Epithelial cell of proximal tubule (primary cell): ENCODE data around the gene ZBTB37. TPM values are rescaled to one million over a fixed set of nuclear protein-coding genes. Genes with fewer than 3 reads are reported as not detected.
"Not testable (repeated sequence)": the region's sequence is repeated elsewhere in the genome, so short reads cannot be mapped to it uniquely, and the experiment has no call there.

Experiments
- DNase-seq: peaks from one replicate; pipeline ENCODE4 v3.0.0-alpha.2; 2011; ENCODE audit warnings: low read depth
- H3K4me3 ChIP-seq: 2 replicates; pipeline ENCODE4 v1.5.1; 2011; ENCODE audit warnings: low read depth, mild to moderate bottlenecking, low read length
- CTCF ChIP-seq: conservative IDR thresholded peaks from 2 replicates; pipeline ENCODE4 v1.5.1; 2012; ENCODE audit warnings: low read depth, mild to moderate bottlenecking, low read length
- total RNA-seq: library from RNA; depleted of rRNA; stranded (reverse); fragments of >200 nt; gene quantifications from 2 replicates; pipeline ENCODE4 v1.2.3, GENCODE V29; 2015

Gene ZBTB37
- total RNA-seq, 1 donor from 2014 or later = 2.2 TPM

GRCh38 chr1:173871500-173871899 lies 3.3 kb downstream of the ZBTB37 start:
- no peak overlapping the region for H3K4me3 ChIP-seq
- no peak for DNase-seq
- no peak for TF ChIP-seq CTCF

GRCh38 chr1:173876732-173877131 lies 8.6 kb downstream of the ZBTB37 start:
- TF ChIP-seq CTCF = no peak
- no peak overlapping the region for H3K4me3 ChIP-seq
- no peak for DNase-seq

- no peak for DNase-seq
- no peak for TF ChIP-seq CTCF
- H3K4me3 ChIP-seq = no peak overlapping the region
These were observed 10.1 kb downstream of the ZBTB37 start for GRCh38 chr1:173878251-173878650.

DNA sequence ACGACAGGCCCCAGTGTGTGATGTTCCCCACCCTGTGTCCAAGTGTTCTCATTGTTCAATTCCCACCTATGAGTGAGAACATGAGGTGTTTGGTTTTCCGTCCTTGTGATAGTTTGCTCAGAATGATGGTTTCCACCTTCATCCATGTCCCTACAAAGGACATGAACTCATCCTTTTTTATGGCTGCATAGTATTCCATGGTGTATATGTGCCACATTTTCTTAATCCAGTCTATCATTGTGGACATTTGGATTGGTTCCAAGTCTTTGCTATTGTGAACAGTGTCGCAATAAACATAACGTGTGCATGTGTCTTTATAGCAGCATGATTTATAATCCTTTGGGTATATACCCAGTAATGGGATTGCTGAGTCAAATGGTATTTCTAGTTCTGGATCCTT lies 12.9 kb downstream of the ZBTB37 start:
- DNase-seq, H3K4me3 ChIP-seq: not testable (repeated sequence)

- TF ChIP-seq CTCF = no peak
- DNase-seq = no peak
- no peak overlapping the region for H3K4me3 ChIP-seq
These were observed 16.5 kb downstream of the ZBTB37 start for GRCh38 chr1:173884701-173885100.

GRCh38 chr1:173886746-173887611 lies 18.8 kb downstream of the ZBTB37 start:
- no peak overlapping the region for H3K4me3 ChIP-seq
- TF ChIP-seq CTCF = no peak
- no peak for DNase-seq

DNA sequence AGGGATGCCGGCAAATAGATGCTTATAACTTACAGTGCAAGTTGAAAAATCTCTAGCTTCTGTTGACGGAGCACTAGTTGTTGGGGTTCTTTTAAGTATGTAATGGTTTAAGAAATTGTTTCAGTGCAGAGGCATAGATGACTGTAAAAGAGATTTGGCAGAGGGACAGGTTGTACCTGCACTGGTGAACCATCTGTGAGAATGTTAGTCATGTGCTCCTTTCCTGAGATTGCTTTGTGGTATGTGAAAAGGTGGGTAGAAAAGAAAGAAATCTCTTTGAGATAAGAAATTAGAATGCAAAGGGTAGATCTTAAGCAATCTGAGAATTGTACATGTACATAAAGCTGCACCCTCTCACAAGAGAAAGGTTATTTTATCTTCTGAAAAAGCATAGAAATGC lies 19.4 kb downstream of the ZBTB37 start:
- H3K4me3 ChIP-seq = no peak overlapping the region
- no peak for DNase-seq
- TF ChIP-seq CTCF = no peak
